Activated CD4-positive, CD25-positive, alpha-beta regulatory T cell treated with anti-CD3 and anti-CD28 coated beads, Interleukin-2, amount 50 U/mL, for 16 hours (primary cell): ENCODE data around the gene PIK3R5.

ENCODE experiments used
- DNase-seq: peaks from one replicate; pipeline ENCODE4 v3.0.0-alpha.2; 2020; ENCODE audit warnings: low read depth, low spot score

Gene PIK3R5

GRCh38 chr17:8953156-8953885, 12.2 kb downstream of the PIK3R5 start:
- no peak for DNase-seq

GRCh38 chr17:8952191-8952590, 13.3 kb downstream of the PIK3R5 start:
- DNase-seq = no peak

- DNase-seq = no peak
Observed at GRCh38 chr17:8951206-8951605, 14.3 kb downstream of the PIK3R5 start.

- no peak for DNase-seq
Observed at GRCh38 chr17:8949061-8949661, 16.3 kb downstream of the PIK3R5 start.

GRCh38 chr17:8948462-8948861, 17.0 kb downstream of the PIK3R5 start:
- no peak for DNase-seq

- DNase-seq = no peak
Observed at GRCh38 chr17:8947201-8947600, 18.3 kb downstream of the PIK3R5 start.

GRCh38 chr17:8946476-8946875, 19.0 kb downstream of the PIK3R5 start:
- no peak for DNase-seq

- DNase-seq = no peak
Observed at GRCh38 chr17:8946071-8946470, 19.4 kb downstream of the PIK3R5 start.

- DNase-seq = no peak
Observed at GRCh38 chr17:8944748-8945147, 20.8 kb downstream of the PIK3R5 start.

GRCh38 chr17:8944083-8944482, 21.4 kb downstream of the PIK3R5 start:
- no peak for DNase-seq

- DNase-seq = no peak
Observed at GRCh38 chr17:8941980-8942622, 23.4 kb downstream of the PIK3R5 start.

GRCh38 chr17:8941520-8941919, 24.0 kb downstream of the PIK3R5 start:
- DNase-seq = no peak

GRCh38 chr17:8940866-8941471, 24.5 kb downstream of the PIK3R5 start:
- DNase-seq = no peak

- no peak for DNase-seq
Observed at GRCh38 chr17:8939496-8940334, 25.8 kb downstream of the PIK3R5 start.

- DNase-seq = no peak
Observed at GRCh38 chr17:8938933-8939332, 26.6 kb downstream of the PIK3R5 start.

- DNase-seq = no peak
Observed at GRCh38 chr17:8935191-8935590, 30.3 kb downstream of the PIK3R5 start.

- DNase-seq = no peak
Observed at GRCh38 chr17:8934346-8934745, 31.2 kb downstream of the PIK3R5 start.

GRCh38 chr17:8930649-8931048, 34.9 kb downstream of the PIK3R5 start:
- no peak for DNase-seq

GRCh38 chr17:8928347-8928746, 37.2 kb downstream of the PIK3R5 start:
- no peak for DNase-seq

GRCh38 chr17:8927395-8927794, 38.1 kb downstream of the PIK3R5 start:
- no peak for DNase-seq

GRCh38 chr17:8925808-8926207, 39.7 kb downstream of the PIK3R5 start:
- DNase-seq = no peak

GRCh38 chr17:8925141-8925540, 40.4 kb downstream of the PIK3R5 start:
- no peak for DNase-seq
